Fibroblast of pulmonary artery (primary cell): ENCODE results near the gene ZCCHC7.
A peak's percentile ranks its signal among the peaks of the same experiment; 100 is the strongest.
"Not testable (repeated sequence)": the region's sequence is repeated elsewhere in the genome, so short reads cannot be mapped to it uniquely, and the experiment has no call there.

Experiments
- DNase-seq: peaks from one replicate; pipeline ENCODE4 v3.0.0-alpha.2; 2010; ENCODE audit warnings: low read depth
- H3K4me3 ChIP-seq: replicated peaks from 2 replicates; pipeline ENCODE4 v1.5.1; 2011; ENCODE audit warnings: low read depth, mild to moderate bottlenecking, control low read depth, low read length, moderate library complexity
- TF ChIP-seq, protein P1 (sequence below): IDR thresholded peaks from 2 replicates; pipeline ENCODE4 v1.5.1; 2011; ENCODE audit warnings: mild to moderate bottlenecking, control low read depth, low read length, inconsistent platforms; ENCODE audit errors: missing control alignments

ZCCHC7 gene

GRCh38 chr9:37187713-37188439 lies 67.5 kb downstream of the ZCCHC7 start:
- DNase-seq: no peak
- TF ChIP-seq, protein P1, sequence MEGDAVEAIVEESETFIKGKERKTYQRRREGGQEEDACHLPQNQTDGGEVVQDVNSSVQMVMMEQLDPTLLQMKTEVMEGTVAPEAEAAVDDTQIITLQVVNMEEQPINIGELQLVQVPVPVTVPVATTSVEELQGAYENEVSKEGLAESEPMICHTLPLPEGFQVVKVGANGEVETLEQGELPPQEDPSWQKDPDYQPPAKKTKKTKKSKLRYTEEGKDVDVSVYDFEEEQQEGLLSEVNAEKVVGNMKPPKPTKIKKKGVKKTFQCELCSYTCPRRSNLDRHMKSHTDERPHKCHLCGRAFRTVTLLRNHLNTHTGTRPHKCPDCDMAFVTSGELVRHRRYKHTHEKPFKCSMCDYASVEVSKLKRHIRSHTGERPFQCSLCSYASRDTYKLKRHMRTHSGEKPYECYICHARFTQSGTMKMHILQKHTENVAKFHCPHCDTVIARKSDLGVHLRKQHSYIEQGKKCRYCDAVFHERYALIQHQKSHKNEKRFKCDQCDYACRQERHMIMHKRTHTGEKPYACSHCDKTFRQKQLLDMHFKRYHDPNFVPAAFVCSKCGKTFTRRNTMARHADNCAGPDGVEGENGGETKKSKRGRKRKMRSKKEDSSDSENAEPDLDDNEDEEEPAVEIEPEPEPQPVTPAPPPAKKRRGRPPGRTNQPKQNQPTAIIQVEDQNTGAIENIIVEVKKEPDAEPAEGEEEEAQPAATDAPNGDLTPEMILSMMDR: no peak
- no peak overlapping the region for H3K4me3 ChIP-seq

DNA sequence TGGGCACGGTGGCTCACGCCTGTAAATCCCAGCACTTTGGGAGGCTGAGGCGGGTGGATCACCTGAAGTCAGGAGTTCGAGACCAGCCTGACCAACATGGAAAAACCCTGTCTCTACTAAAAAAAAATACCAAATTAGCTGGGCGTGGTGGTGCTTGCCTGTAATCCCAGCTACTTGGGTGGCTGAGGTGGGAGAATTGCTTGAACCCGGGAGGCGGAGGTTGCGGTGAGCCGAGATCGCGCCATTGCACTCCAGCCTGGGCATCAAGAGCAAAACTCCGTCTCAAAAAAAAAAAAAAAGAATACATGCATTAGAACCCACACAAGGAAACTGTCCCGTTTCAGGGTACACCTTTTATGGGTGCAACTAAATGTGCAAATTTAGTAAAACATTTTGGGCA lies 70.4 kb downstream of the ZCCHC7 start:
- H3K4me3 ChIP-seq: not testable (repeated sequence)

DNA sequence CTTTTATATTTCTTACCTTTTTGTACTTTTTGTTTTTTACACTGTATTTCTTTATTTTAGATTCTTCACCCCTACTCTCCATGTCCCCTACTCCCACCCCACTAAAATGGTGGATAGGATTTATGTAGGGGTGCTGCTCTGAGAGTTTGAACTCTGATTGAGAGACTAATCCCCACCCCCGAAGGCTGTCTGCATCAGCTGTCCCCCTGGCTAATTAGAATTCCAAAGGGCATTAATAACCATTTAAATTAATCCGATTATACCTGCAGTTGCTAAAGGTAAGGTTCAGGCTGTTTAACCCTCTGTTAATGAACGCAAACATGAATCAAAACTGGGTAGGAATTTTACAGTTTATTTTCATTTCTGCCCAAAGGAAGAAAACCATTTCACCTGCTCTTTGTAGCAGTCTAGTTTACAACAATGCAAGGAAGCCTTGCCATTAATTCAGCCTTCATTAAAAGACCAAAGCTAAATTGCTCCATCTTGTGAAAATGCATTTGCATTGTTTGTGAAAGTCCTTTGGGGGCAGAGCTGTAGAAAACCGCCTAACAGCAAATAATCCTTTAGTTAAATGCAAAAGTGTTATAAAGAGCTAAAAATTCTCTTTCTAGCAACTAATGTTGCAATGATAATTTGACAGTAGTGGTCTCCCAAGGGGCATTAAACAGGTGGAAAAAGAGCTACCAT lies 71.2 kb downstream of the ZCCHC7 start:
- no peak overlapping the region for H3K4me3 ChIP-seq
- DNase-seq: no peak
- TF ChIP-seq, protein P1: no peak

More for the DNA sequence above, 70.4 kb downstream of the ZCCHC7 start:
- not testable (repeated sequence) for DNase-seq

DNA sequence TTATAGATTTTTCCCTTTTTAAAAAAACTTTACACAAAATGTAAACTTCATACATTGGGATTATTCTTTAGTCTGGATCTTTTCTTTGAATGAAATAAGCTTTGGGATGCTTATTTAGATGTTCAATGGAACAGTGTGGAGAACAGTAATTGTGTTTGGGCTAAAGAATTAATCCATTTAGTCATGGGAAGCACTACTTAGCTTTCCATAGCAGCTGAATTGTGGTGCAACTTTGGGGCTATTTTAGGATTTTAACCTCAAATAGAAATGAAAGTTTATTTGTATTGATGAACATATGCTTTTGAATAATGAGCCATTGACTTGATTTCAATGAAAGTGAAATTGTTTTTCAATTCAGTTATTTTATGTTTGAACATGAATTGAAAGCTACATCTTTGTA lies 72.4 kb downstream of the ZCCHC7 start:
- H3K4me3 ChIP-seq: no peak overlapping the region
- no peak for DNase-seq
- TF ChIP-seq, protein P1: no peak

- TF ChIP-seq, protein P1: no peak
- peak; percentile 45 for DNase-seq
Observed at GRCh38 chr9:37197158-37198038, 77.0 kb downstream of the ZCCHC7 start.

GRCh38 chr9:37198039-37198729 lies 77.8 kb downstream of the ZCCHC7 start:
- TF ChIP-seq, protein P1: no peak
- H3K4me3 ChIP-seq: no peak overlapping the region
- DNase-seq: no peak

More at GRCh38 chr9:37197158-37198038, 77.0 kb downstream of the ZCCHC7 start:
- H3K4me3 ChIP-seq: no peak overlapping the region
